ENCODE measurements around the gene NAV2. TPM values are rescaled to one million over a fixed set of nuclear protein-coding genes. Genes with fewer than 3 reads are reported as not detected.
A peak's percentile ranks its signal among the peaks of the same experiment; 100 is the strongest.

NAV2 gene
- total RNA-seq, 1 donor from 2014 or later = 33.2 TPM

- DNase-seq (ENCODE audit: low spot score) (no peak), ATAC-seq (no peak)
- intact Hi-C loops (cut with DNase I) = no loop called here
These were observed 1.4 kb downstream of the NAV2 start for GRCh38 chr11:19714022-19714386.

DNA sequence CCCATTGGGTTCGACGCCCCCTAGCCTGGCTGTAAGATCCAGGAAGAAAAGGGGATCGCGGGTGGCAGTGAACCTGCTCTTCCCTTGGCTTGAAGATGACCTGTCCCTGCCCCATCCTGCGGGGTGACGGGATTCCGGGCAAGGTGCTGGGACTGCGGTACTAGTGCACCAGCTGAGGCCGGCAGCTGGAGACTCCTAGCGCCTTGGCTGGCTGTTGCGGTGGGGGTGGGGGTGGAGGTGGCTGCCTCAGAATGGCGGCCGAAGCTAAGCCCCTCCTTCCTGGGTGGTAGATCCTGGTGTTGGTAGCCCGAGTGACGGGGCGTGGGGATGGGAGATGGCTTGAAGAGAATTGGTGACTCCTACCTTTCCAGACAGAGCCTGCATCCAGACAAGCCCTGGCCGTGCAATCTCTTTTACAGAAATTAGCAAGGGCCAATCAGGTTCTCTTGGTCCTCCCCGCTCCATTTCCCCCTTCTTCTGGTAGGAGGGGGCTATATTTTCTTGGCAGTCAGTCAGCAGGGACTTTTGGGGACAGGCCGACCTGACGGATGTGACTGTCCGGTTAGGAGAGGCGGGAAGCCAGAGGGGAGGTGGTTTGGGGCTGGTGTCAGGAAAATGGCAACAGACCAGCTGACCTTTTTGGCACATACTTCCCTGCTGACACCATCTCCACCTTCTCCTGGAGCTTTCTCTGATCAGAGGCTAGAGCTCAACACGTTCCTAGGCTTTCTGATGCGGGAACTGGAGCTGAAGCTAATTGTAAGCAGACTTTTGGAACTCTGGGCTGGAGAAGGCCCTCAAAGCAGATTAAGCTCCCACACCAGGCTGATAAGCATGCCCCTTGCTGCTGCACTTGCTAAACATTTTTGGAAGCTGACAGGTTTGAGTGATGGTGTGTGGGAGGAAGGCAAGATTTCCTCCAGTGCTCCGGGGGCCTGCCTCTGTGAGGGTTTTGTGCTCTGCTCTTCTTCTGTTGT lies 2.0 kb downstream of the NAV2 start:
- DNase-seq (ENCODE audit: low spot score) (no peak), ATAC-seq (peak; percentile 28)
- intact Hi-C loops (cut with DNase I) = no loop called here

DNA sequence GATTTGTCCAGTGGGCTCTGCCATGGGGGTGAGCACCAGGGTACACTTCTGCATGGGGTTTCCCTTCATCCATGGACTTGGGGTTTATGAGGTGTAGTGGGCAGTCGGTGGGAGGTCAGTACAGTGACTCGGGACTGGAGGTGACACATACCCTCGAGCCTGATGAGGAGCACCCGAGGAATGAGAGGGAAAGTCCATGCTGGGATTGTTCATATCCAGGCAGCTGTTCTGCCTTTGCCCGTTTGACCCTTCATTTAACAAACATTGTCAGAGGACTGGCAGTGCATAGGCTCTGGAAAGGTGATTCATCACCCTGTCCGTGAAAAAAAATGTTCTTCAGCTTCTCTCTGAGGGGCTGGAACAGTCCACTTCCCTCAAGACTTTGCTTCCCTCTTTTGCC lies 2.7 kb downstream of the NAV2 start:
- no peak for ATAC-seq
- intact Hi-C loops (cut with DNase I) = no loop called here
- no peak for DNase-seq (ENCODE audit: low spot score)

DNA sequence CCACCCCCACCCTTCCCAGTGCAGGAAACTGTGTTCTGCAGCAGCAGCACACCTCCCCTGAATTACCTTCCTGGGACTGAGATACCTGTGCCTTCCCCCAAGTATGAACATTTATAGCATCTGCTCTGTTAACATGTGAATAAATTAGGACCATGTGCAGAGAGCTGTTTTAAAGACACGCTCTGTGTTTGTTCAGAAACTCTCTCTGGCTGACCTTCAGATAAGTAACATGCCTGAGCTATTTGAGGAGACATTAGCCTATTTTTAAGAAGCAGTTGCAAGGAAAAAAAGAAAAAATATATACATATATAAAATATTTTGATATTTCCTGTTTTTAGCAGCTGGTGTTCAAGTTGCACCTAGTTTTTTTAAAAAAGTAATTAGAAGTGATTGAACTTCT lies 5.4 kb downstream of the NAV2 start:
- ATAC-seq (no peak), DNase-seq (ENCODE audit: low spot score) (no peak)
- intact Hi-C loops (cut with DNase I) = no loop called here

DNA sequence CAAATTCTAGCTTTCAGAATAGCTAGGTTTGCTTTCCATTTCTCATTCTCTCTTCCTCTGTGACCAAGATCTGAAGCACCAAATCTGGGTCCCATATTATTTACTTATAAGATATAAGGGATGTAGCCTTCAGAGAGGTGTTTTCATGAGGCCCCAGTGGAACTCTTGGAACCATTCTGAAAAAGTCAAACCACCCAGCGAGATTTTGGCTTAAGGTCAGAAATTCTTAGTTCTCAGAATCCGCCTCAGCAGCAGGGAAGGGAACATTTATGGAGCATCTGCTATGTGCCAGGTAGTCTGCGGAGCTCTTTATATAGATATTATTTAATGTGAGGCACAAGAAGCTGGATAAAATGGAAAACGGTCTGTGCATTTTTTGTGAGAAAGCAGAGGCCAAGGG lies 6.3 kb downstream of the NAV2 start:
- DNase-seq (ENCODE audit: low spot score) (no peak), ATAC-seq (no peak)
- intact Hi-C loops (cut with DNase I) = no loop called here

- no peak for ATAC-seq
- intact Hi-C loops (cut with DNase I) = no loop called here
- DNase-seq (ENCODE audit: low spot score) = no peak
These were observed 7.3 kb downstream of the NAV2 start for GRCh38 chr11:19719960-19720359.

DNA sequence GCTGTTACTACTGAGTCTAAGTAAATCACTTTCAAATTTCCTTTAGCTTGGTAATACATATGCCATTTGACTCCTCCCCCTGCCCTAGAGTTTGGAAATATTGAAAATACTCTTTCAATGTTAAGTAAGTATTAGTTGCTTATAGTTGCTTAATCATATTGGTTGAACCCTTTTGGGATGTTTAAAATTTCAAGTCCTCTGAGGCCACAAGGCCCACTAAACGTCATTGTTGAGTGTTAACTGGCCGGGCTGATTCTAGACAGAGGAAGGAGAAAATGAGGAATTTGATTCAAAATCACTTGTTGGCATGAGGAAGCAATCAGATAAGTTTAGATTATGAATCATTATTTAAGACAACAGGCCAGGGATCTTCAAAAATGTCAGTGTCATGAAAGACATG lies 8.5 kb downstream of the NAV2 start:
- ATAC-seq (no peak), DNase-seq (ENCODE audit: low spot score) (no peak)
- intact Hi-C loops (cut with DNase I) = no loop called here

- DNase-seq (ENCODE audit: low spot score) = no peak
- no peak for ATAC-seq
- intact Hi-C loops (cut with DNase I) = loop anchor here (2.0 kb wide), 1 partner anchor 316 kb away; no protein-coding TSS in a partner anchor
These were observed 10.1 kb downstream of the NAV2 start for GRCh38 chr11:19722702-19723101.

- intact Hi-C loops (cut with DNase I) = loop anchor here (2.0 kb wide), 1 partner anchor 317 kb away; no protein-coding TSS in a partner anchor
- DNase-seq (ENCODE audit: low spot score) = no peak
- ATAC-seq = no peak
These were observed 11.1 kb downstream of the NAV2 start for GRCh38 chr11:19723572-19724342.

GRCh38 chr11:19724765-19725164 lies 12.1 kb downstream of the NAV2 start:
- intact Hi-C loops (cut with DNase I) = no loop called here
- DNase-seq (ENCODE audit: low spot score) (no peak), ATAC-seq (no peak)

GRCh38 chr11:19725379-19726079 lies 12.9 kb downstream of the NAV2 start:
- intact Hi-C loops (cut with DNase I) = no loop called here
- ATAC-seq (no peak), DNase-seq (ENCODE audit: low spot score) (no peak)

GRCh38 chr11:19727246-19727645 lies 14.6 kb downstream of the NAV2 start:
- intact Hi-C loops (cut with DNase I) = no loop called here
- no peak for DNase-seq (ENCODE audit: low spot score)
- ATAC-seq = peak; percentile 77

GRCh38 chr11:19728436-19728835 lies 15.8 kb downstream of the NAV2 start:
- intact Hi-C loops (cut with DNase I) = no loop called here
- no peak for DNase-seq (ENCODE audit: low spot score)
- ATAC-seq = peak; percentile 8

GRCh38 chr11:19729141-19729540 lies 16.5 kb downstream of the NAV2 start:
- no peak for ATAC-seq
- intact Hi-C loops (cut with DNase I) = no loop called here
- DNase-seq (ENCODE audit: low spot score) = no peak

- intact Hi-C loops (cut with DNase I) = no loop called here
- DNase-seq (ENCODE audit: low spot score) (peak; percentile 80), ATAC-seq (peak; percentile 75)
These were observed 17.7 kb downstream of the NAV2 start for GRCh38 chr11:19730373-19730772.

GRCh38 chr11:19734171-19734570 lies 21.5 kb downstream of the NAV2 start:
- ATAC-seq (no peak), DNase-seq (ENCODE audit: low spot score) (no peak)
- intact Hi-C loops (cut with DNase I) = no loop called here

DNA sequence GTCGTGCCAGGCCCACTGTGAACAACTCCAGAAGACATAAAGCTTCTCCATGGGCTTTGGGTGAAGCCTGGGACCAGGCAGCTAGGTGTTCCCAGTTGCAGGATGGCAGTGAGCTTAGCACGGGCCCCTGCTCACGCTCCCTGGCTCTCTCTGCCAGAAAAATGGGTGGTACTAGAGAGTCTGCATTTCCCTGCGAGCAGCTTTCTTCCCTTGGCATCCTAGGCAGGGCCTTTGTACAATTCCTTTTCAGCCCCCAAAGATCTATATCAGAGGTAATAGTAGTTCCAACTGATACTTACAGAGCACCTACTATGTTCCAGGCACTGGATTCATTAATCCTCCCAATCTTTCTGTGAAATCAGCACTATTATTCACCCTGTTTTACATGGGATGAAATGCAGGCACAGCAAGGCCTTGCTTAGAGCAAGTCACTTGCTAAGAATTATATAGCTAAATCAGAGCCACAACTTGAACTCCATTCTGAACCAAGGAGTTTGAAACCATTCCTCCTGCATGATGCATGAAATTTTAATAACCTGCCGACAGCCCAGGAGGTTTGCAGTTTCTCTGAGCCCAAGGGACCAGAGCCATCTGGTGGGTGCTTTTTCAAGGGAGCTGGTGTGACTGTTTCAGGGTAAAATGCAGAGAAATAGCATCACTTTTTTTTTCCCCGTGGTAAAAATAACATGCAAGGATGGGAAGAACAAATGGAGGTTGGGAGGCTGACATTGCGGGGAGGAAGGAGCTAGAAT lies 22.7 kb downstream of the NAV2 start:
- no peak for ATAC-seq
- intact Hi-C loops (cut with DNase I) = no loop called here

DNA sequence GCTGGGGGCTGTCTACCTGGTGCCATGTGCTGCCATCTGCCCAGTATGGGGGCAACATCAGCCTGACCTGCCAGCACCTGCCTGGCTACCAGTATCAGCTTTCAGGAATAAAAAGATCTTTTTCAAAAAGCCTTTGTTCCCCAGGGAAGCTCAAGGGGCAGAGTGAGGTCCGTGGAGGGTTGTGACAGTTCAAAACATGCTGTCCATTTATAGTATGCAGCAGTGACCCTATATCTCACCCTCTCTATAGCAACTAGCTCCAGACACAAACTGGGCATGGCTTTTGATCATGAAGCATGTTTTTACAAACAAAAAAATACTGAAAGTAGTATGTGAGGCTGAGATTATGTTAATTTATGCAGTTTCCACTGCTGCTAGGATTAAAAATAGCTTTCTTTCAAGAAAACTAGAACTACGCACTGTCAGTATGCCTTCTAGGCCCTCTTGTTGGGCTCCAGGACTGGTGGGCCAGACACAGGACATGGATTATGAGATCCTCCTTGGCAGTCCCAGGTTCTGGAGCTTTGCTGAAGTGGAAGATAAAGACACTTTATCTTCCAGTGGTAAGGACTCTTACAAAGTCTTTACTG lies 23.4 kb downstream of the NAV2 start:
- DNase-seq (ENCODE audit: low spot score) (no peak), ATAC-seq (no peak)
- intact Hi-C loops (cut with DNase I) = no loop called here

More for the DNA sequence above, 22.7 kb downstream of the NAV2 start:
- DNase-seq (ENCODE audit: low spot score) = no peak
